Hepatocyte (in vitro differentiated cells): ENCODE measurements around the gene KRT7.

Experiments
- EZH2 ChIP-seq: fragments of 200-600 bp; sonication (generic); IDR thresholded peaks from 2 replicates; pipeline ENCODE4 v1.6.1; 2016; ENCODE audit warnings: antibody characterized with exemption, mild to moderate bottlenecking, borderline replicate concordance
- EZH2phosphoT487 ChIP-seq: fragments of 200-600 bp; sonication (generic); IDR thresholded peaks from one replicate; pipeline ENCODE4 v1.6.1; 2018; ENCODE audit warnings: antibody characterized with exemption, mild to moderate bottlenecking, low read depth, moderate library complexity; ENCODE audit not compliant: unreplicated experiment, severe bottlenecking
- TF ChIP-seq, protein P1 (sequence below): fragments of 200-600 bp; sonication (generic); IDR thresholded peaks from 2 replicates; pipeline ENCODE4 v1.5.1; 2016; ENCODE audit warnings: antibody characterized with exemption, mild to moderate bottlenecking; ENCODE audit not compliant: poor library complexity

DNA sequence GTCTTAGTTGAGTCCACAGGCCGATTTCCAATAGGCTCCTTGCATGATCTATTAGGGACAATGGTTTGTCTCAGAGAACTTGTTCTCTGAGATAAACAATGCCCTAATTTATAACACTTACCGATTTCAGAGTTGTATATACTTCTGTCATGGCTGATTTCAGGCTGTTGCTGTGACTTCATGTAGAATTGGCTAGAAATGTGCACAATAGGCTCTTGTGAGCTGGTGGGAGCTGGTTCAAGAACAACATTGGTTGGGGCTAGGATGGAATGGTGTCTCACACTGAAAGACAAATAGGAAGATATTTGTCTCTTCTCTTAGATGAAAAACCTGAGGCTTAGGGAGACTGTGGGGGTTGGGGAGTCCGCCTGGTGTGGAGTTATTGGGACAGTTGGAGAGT is 34.7 kb downstream of the KRT7 start:
- TF ChIP-seq, protein P1, sequence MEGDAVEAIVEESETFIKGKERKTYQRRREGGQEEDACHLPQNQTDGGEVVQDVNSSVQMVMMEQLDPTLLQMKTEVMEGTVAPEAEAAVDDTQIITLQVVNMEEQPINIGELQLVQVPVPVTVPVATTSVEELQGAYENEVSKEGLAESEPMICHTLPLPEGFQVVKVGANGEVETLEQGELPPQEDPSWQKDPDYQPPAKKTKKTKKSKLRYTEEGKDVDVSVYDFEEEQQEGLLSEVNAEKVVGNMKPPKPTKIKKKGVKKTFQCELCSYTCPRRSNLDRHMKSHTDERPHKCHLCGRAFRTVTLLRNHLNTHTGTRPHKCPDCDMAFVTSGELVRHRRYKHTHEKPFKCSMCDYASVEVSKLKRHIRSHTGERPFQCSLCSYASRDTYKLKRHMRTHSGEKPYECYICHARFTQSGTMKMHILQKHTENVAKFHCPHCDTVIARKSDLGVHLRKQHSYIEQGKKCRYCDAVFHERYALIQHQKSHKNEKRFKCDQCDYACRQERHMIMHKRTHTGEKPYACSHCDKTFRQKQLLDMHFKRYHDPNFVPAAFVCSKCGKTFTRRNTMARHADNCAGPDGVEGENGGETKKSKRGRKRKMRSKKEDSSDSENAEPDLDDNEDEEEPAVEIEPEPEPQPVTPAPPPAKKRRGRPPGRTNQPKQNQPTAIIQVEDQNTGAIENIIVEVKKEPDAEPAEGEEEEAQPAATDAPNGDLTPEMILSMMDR = no peak
- TF ChIP-seq EZH2 (no peak), EZH2phosphoT487 (no peak)
